ENCODE results near the gene RPTOR.

GRCh38 chr17:80979547-80980378 lies 435.1 kb downstream of the RPTOR start:
- TF ChIP-seq, protein P1, sequence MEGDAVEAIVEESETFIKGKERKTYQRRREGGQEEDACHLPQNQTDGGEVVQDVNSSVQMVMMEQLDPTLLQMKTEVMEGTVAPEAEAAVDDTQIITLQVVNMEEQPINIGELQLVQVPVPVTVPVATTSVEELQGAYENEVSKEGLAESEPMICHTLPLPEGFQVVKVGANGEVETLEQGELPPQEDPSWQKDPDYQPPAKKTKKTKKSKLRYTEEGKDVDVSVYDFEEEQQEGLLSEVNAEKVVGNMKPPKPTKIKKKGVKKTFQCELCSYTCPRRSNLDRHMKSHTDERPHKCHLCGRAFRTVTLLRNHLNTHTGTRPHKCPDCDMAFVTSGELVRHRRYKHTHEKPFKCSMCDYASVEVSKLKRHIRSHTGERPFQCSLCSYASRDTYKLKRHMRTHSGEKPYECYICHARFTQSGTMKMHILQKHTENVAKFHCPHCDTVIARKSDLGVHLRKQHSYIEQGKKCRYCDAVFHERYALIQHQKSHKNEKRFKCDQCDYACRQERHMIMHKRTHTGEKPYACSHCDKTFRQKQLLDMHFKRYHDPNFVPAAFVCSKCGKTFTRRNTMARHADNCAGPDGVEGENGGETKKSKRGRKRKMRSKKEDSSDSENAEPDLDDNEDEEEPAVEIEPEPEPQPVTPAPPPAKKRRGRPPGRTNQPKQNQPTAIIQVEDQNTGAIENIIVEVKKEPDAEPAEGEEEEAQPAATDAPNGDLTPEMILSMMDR (IDR thresholded peaks at IDR 0.05; ENCODE audit: low read length), result no peak
- TF ChIP-seq EZH2 (IDR thresholded peaks at IDR 0.05; ENCODE audit: borderline replicate concordance, low read length), result no peak

Data from OCI-LY1 (cell line).